Measurements from ENCODE around the gene NDUFAF4.

The NDUFAF4 gene

DNA sequence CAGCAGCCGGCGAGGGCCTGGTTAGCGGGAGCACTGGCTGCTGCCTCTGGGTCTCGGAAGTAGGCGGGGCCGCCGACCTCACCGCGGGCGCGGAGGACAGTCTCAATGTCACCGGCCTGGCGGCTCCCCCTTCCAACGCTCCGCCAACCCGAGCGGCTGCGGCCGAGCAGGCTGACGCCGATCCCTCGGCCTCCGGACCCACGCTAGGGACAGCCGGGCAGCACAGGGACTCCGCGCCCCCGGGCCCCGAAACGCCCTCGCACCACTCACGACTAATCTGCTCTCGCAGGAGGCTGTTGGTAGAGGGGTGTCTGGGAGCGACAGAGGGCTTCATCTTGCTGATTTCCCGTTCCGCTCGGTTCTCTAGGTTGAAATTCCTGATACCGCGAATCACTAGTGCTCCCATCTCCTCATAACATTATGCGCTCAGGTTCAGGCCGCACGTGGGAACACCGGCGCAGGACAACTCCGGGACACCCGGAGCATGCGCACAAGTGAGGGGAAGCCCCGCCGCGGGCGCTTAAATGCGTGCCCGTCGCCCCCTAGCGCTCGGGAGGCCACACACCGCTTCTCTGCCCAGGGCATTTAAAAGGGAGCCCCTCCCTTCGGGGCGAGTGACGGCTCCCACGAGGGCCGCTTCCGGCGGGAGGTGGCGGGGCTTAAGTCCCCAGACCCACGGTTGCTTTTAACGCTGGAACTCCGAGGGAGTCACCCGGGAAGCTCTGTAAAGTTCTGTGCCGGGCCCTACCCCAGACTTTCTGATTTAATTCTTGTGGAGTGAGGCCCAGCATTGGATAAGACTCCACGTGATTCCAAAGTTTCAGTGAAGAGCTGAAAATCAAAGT is at the start of gene NDUFAF4:
TSS of gene NDUFAF4 (minus strand) at position 496 of the 845 bp plus-strand sequence. CDS start at position 406, 90 bp downstream.
- peak; percentile 30 for FAIRE-seq

DNA sequence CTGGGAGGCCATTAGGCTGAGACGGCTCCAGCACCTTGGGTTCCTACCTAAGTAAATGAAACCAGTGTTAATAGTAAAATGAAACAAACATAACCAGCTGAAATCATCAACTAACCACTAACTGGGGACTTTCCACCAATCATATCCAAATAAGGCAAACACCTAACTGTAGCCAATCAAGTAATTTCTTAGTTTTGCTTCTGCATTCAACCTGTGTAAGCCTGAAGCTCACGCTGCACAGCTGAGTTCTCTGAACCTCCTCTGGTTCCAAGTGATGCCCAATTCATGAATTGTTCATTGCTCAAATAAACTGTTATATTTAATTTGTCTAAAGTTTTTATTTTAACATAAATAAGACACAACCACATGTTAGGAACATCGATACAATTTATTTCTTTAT is 49.4 kb upstream of the NDUFAF4 start:
- no peak for FAIRE-seq

More for the DNA sequence above, at the start of gene NDUFAF4:
- DNase-seq (ENCODE audit: low spot score): peak; percentile 79

DNA sequence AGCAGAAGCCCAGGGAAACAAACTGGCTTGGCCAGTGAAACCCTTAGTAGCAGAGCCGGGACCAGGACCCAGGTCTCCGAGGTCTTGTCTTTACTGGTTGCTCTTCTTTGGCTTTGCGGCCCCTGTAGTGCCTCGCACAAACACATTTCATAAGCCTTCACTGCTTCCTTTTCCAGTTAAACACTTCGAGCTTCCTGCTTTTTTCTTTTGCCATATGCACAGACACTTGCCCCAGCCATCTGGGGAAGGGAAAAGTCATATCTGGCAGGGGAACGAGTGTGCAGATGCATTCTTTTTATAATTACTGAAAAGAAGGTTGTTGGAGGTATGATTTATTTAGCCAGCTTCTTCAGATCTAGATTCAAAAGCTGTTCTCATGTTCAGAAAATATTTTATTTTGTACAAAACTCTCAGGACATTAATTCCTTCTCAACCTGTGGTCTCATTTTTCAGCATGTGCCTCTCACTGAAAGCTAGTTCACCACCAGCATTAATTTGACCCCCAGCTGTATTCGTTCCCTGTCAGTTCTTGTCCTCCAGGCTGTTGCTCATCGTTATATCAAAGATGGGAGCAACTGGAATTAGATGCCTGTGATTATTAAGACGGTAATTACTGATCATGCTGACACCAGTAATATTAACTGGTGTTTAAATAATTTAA is 46.0 kb upstream of the NDUFAF4 start:
- FAIRE-seq (no peak), DNase-seq (ENCODE audit: low spot score) (no peak)

More for the DNA sequence above, 49.4 kb upstream of the NDUFAF4 start:
- no peak for DNase-seq (ENCODE audit: low spot score)

DNA sequence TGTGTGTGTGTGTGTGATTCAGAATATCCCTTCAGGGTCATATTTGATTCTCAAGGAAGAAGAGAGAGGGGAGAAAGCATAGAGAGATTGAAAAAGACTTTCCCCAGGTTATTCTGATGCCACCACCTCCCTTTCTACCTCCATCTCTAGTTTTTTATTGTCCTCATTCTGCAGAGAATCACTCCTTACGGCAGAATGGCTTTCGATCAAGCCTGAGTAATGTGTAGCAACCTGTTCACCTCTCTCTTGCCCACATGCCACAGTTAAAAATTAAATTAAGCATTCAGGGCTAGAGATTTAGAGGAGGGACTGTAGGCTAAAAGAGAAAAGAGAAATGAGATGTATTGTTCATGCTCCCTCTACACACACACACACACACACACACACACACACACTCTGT is 45.0 kb upstream of the NDUFAF4 start:
- DNase-seq (ENCODE audit: low spot score) (no peak), FAIRE-seq (no peak)

DNA sequence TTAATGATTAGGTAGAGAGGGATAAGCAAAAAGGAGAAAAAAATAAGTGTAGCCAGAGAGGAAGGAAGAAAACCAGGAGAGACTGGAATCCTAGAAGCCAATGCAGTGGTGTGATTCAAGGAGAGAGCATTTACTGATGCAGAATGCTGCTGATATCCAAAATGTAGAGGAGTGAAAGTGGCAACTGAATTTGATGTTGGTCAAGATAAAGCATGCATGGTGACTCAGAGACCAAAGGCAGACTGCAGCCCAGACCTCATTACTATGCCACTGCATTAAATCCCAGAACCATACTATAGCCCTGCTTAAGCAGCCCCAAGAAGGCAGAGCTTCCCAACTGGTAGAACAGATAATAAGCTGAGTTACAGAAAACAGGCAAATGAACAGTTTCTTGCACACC is 42.6 kb upstream of the NDUFAF4 start:
- FAIRE-seq: no peak
- DNase-seq (ENCODE audit: low spot score): no peak

DNA sequence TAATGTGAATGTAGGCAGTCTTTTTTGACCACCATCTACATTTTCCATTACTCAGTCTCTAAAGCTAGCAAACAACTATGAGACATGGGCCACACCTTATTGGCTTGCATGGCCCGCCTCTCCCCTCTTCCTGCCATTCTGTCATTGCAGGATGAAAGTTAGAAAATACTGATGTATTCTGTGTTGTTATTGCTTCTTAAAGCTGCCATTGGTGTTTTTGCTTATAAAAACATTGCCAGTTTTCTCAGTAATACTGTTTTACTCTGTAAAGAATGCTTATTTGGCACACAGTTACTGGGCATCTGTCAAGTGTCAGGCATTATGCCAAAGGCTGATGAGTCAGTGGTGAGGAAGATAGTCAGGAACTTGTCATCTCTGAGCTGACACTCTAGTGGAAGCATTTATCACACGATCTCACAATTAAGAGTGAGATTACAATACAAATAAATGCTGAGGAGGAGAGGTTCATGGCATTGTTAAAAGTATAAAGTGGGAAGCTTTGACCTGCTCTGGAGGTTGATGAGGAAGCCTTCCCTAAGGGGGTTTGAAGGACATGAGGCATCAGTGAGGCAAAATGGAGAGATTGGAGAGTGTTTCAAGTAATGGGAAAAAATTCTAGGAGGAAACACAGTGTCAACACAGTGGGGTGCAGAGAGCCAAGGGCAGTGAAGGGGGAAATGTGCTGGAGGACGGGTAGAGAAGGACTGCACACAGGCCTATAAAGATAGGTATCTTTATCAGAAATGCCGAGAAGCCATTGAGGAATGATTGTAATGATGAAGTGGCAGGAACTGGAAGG is 41.5 kb upstream of the NDUFAF4 start:
- DNase-seq (ENCODE audit: low spot score) (peak; percentile 39), FAIRE-seq (peak; percentile 46)

DNA sequence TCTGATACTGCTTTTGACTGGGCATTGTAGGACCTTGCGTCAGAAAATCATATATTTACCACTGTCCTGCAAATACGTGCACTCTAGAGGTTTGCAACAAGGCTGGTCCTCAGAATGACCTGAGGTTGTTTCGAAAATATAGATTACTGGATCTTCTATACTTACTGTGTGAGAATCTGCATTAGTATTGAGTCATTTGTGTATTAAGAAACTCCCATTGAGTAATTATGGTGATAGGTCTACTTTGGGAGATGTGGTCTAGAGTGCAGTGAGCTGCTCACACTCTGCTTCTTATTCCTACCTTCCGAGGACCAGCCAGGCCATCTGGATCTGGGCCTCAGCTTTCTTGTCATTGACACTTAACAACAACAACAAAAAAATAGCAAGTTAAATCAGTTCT is 36.4 kb upstream of the NDUFAF4 start:
- no peak for FAIRE-seq
- no peak for DNase-seq (ENCODE audit: low spot score)

DNA sequence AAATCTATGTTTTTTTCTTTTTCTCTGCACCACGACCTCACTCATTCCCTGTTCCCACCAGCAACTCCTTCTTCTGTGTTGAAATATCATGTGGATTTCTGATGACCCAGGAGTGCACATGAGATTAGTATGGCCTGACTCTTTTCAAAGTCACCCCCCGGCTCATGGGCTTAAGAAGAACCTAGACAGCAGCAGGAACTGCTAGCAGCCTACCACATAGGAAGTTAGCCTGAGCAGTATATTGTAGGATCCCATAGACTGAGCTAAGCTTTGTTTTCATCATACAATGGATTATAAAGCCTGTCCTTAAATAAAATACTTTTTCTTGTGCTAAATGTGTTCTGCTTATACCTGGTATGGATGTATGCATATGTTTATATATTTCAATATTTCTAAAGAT is 33.5 kb upstream of the NDUFAF4 start:
- DNase-seq (ENCODE audit: low spot score) (no peak), FAIRE-seq (no peak)

DNA sequence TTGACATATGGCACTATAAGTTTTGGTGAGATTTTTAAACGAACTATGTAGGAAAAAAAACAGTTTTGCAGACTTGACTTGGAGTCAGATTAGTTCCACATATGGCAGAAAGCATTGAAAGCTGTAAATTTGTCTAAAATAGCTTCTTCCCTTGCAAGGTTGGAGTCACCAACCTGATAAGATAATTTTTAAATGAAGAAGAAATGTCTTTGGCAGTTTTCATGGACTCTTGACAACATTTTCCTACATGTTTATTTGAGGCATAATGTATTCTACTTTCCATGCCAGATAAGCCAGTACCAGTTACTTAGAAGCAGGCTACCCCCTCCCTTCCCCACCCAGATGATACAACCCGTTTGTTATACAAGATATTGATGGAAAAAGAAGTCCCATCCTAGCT is 32.0 kb upstream of the NDUFAF4 start:
- DNase-seq (ENCODE audit: low spot score) (no peak), FAIRE-seq (no peak)

DNA sequence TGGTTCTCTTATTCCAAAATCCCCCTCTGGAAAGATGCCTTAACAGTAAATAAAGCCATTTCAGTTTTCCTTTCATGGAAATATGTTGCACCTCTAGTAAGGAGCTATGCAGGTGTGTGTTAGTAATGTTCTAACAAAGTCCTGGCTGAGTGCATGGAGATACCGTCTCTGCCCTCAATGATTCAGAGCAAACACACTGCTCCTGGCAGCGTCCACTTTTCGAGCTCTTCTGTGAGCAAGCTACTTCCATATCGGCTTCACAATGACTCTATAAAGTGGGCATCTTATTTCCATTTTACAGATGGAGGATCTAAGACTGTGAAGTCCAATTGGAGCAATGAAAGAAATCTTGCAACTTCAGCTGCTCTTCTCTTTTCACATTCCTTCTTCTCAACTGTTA is 30.0 kb upstream of the NDUFAF4 start:
- no peak for FAIRE-seq
- DNase-seq (ENCODE audit: low spot score): no peak

DNA sequence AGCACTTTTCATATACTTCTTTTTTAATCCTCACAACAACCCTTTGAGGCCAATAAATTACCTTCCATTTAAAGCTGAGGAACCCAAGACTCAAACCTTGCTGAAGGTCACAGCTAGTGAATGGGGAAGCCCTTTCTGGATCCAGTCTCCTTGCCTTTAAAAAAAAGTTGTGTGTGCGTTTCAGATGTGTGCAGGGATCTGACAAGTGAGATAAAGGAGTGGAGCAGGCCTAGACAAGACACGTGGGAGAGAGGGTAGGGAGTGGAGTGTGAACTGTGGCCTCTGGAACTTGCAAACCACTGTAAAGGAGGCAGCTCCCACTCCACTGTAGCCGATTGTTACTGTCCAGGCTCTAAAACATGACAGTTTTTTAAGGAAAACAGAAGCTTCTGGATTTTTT is 28.7 kb upstream of the NDUFAF4 start:
- FAIRE-seq (no peak), DNase-seq (ENCODE audit: low spot score) (no peak)

DNA sequence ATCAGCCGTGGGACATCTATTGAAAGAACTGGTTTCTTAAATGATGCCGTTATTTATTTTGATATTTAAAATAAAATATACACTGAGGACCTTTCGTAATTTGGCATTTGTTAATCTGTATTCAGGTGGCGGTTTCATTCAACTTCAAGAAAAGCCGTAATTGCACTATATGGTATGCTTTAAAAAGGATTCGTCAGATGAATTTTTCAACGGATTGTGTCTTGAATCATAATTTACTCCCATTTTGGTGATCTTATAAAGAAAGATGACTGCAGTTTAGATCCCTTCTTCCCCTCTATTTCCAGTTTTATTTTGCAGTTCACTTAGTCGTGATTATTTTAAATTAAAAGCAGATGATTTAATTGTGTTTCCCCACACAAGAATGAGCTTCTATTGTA is 27.6 kb upstream of the NDUFAF4 start:
- DNase-seq (ENCODE audit: low spot score) (no peak), FAIRE-seq (no peak)

DNA sequence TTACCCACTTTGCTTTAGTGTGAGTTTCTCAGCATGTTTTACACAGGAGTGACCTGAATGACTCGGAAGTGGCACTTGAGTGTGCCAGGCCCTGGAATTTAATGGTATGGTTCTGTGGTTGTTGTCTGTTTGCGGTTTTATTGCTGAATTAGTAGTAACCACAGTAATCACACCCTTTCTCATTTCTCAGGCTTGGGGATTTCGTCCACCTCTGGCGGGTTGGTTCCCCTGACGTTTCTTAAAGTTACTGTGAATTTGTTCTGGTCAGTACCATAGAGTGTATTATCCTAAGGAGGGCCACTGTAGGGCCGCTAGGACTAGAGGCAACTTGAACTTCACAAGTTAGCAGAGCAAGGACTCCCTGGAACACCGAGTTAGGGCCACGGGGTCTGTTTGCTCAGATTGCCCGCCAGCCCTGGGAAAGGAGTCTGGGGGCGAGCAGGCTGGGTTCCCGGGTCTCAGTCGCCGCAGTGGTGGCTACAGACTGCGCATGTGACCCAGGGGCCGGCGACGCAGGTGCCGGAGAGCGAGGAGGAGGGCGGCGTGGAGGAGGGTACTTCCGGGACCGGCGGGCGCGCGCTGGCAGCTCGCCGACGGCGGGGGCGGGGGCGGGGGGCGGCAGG is 26.3 kb upstream of the NDUFAF4 start:
- no peak for DNase-seq (ENCODE audit: low spot score)
- no peak for FAIRE-seq

DNA sequence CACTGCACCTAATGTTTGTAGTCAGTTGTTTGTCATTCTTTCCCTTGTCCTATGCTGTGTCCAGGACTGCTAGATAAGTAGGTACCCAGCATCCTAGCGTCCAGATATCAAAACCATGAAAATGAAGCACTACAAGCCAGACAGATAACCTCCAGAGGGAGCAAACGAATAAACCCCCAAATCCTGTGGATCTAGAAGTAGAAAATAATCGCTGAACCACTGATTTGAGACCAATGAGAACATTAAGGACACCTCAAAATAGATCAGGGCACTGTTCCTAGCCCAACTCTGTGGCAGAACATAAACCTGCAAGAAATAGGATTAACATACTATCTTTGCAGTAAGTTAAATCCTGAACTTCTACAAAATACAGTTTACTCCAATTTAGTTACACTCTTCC is 25.7 kb upstream of the NDUFAF4 start:
- FAIRE-seq (no peak), DNase-seq (ENCODE audit: low spot score) (no peak)

DNA sequence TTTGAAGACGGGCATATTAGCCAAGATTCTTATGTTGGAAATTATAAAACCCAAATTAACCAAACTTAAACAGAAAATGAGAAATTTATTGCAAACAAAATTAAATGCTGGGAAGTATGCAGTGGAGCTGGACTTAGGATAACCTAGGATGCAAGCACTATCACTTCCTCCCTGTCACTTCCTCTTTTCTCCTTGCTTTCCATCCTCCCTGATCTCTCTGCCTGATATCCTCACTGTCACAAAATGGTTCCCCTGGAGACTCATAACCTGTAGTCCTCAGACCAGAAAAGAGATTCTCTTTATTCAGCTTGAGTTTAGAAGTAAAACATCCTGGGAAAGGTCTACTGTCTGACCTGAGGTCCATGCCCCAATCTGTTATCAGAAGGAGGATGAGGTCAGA is 19.4 kb upstream of the NDUFAF4 start:
- no peak for DNase-seq (ENCODE audit: low spot score)
- FAIRE-seq: no peak

DNA sequence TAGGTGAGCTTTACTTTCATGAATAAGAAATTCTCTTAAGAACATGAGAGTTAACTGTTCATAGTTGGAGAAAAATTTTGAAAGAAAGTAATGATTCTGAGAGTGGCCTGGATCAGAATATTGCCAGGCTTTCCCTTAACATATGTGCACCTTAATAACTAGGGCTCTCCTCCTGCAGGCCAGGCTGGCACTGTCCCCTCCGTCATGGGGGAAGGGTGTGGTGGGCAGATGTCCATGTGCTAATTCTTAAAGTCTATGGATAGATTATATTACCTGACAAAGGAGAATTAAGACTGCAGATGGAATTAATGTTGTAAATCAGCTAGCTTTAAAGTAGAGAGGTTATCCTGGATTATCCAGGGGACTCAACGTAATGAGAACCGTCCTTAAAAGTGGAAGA is 15.9 kb upstream of the NDUFAF4 start:
- no peak for DNase-seq (ENCODE audit: low spot score)
- no peak for FAIRE-seq

DNA sequence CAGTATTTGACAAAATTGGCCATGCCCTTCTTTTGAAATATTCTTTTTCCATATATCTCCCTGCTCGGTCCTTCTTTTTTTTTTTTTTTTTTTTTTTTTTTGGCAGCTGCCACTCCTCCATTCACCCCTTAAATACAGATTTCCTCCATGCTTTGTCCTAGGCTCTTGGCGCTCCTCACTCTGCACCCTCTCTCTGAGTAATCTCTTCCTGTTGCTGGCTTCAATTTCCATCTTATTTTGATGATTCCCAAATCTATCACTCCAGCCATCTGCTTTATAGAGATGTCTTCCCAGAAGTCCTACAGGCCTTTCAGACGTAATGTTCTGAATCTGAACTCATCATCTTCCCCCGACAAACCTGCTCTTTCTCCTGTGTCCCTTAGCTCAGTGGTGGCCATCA is 14.1 kb upstream of the NDUFAF4 start:
- DNase-seq (ENCODE audit: low spot score): no peak
- FAIRE-seq: no peak

DNA sequence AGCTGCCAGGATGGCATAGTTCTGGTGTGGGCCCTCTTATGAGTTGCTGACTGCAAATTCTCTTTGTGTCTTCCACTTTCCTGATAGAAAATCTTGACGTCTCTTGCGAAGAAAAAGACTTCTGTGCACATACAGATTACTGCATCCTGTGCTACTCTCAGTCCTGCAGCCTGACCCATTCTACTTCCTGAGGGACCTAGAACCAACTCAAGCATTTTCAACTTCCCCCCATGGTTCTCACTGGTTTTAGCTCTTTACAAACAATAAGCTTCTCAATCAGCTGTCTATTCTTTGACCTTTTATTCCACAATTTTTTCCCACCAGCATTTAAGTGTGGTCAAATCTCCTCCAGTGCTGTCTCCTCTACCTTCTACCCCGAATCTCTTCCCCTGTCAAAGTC is 13.5 kb upstream of the NDUFAF4 start:
- no peak for FAIRE-seq
- no peak for DNase-seq (ENCODE audit: low spot score)

DNA sequence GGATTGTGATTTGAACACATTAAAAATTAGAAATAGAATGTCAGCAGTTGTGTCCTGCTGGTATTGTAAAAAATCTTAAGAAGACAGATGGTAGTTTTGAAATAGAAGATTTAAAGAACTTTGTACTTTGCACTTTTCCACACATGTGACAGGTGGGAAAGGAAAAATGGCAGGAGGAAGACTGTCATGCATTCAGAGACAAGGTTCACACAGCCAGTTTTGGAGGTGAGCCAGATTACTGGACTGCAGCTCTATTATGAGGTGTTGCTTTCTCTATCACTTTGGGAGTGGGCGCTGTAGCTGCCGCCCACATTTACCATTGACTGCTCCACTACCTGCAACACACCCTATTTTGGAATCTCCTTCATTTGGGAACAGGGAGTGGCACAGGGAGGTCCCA is 12.1 kb upstream of the NDUFAF4 start:
- no peak for DNase-seq (ENCODE audit: low spot score)
- FAIRE-seq: no peak

DNA sequence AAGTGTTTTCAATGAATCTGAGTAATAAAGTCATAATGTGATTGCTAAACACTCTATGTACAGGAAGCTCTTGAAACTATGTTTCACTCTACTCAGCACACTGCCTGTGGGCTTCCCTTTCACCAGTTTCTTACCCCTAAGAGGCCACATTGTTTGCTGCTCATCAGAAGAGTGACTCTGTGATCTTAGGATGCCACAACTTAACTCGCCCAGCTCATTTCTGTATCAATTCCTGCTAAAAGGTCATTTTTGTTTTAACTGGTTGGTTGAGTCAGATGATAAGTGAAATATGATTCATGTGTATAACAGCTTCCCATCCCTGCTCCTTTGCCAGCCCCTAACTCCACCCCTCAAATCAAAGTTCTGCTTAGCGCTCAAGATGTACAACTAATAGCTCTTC is 9.8 kb upstream of the NDUFAF4 start:
- no peak for FAIRE-seq

DNA sequence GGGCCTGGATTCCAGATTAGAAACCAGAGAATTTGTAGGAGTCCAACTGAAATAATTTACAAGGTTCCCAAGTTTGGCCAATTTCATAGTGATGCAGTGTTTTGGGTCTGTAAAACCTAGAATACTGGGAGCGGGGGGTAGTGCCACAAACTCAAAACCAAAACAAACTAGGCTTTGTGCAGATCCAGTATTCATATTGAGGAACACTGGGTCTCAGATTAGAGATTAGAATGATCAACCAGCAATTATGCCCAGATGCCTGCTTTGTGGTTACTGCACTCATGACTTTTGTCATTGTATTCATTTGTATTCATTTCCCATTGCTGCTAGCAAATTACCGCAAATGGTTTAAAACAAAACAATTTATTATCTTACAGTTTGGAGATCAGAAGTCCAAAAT is 3.2 kb upstream of the NDUFAF4 start:
- FAIRE-seq (no peak), DNase-seq (ENCODE audit: low spot score) (no peak)

More for the DNA sequence above, 9.8 kb upstream of the NDUFAF4 start:
- DNase-seq (ENCODE audit: low spot score): no peak
